ENCODE results near the gene NDRG2. TPM values are rescaled to one million over a fixed set of nuclear protein-coding genes. Genes with fewer than 3 reads are reported as not detected.

NDRG2 gene
- total and polyA plus RNA-seq, 9 of the 15 experiments (the other 6 are each of a cell fraction or from before 2014, with no cell fraction given): 10.1 to 105 (median 41.0) TPM

GRCh38 chr14:21024585-21025370, at the start of gene NDRG2 (continued):
- TF ChIP-seq ETS2 (tag; IDR thresholded peaks at IDR 0.05; ENCODE audit: borderline replicate concordance, poor library complexity, severe bottlenecking) (no peak), NFIC (IDR thresholded peaks at IDR 0.05) (peak; percentile 20; the same call in 1 of the 2 replicates), ZSCAN29 (IDR thresholded peaks at IDR 0.05) (no peak), ZKSCAN8 (CRISPR knock-in tag; IDR thresholded peaks at IDR 0.05) (no peak), SMARCC2 (IDR thresholded peaks at IDR 0.05; ENCODE audit: low read depth) (no peak), TRIM28 (IDR thresholded peaks at IDR 0.05) (no peak), MTA2 (IDR thresholded peaks at IDR 0.05; ENCODE audit: low read depth) (no peak), ZNF124 (CRISPR knock-in tag; IDR thresholded peaks at IDR 0.05) (no peak), ID3 (CRISPR knock-in tag; IDR thresholded peaks at IDR 0.05) (no peak), ID3 (tag; IDR thresholded peaks at IDR 0.05) (no peak), ZFX (CRISPR knock-in tag; IDR thresholded peaks at IDR 0.05) (peak; percentile 80), SMARCA5 (IDR thresholded peaks at IDR 0.05) (no peak), ZFP30 (CRISPR knock-in tag; IDR thresholded peaks at IDR 0.05; ENCODE audit: borderline replicate concordance) (no peak), NCOA1 (IDR thresholded peaks at IDR 0.05; ENCODE audit: low read depth) (no peak), ZNF318 (IDR thresholded peaks at IDR 0.05; ENCODE audit: borderline replicate concordance in 1 of 2, low read depth in 1 of 2) (no peak), HDAC3 (IDR thresholded peaks at IDR 0.05; ENCODE audit: borderline replicate concordance, partially characterized antibody) (no peak), POLR2AphosphoS2 (IDR thresholded peaks at IDR 0.05; ENCODE audit: low read length) (no peak), CAMTA2 (CRISPR knock-in tag; conservative IDR thresholded peaks at IDR 0.05) (no peak), HES1 (IDR thresholded peaks at IDR 0.05; ENCODE audit: low read depth) (no peak)

All from K562 (cell line).